Peyer's patch (tissue), 4 donors: ENCODE measurements around the gene MT1A.

Source experiments
- CTCF ChIP-seq, 6 experiments: fragments of 450-650 bp in 4 of 6; fragments of 200-600 bp in 2 of 6; sonication (generic) in 1 of 6; IDR thresholded peaks; one replicate each; pipeline ENCODE4 v1.5.1; 2017 to 2019; ENCODE audit warnings: antibody characterized with exemption in 6 of 6, mild to moderate bottlenecking in 3 of 6, moderate library complexity in 1 of 6
- POLR2A ChIP-seq, 2 donors: fragments of 450-650 bp; IDR thresholded peaks; one replicate each; pipeline ENCODE4 v1.5.1; 2017; ENCODE audit warnings: antibody characterized with exemption in 2 of 2, mild to moderate bottlenecking in 2 of 2, moderate library complexity in 2 of 2

GRCh38 chr16:56649271-56649670 lies 10.8 kb downstream of the MT1A start:
- TF ChIP-seq CTCF (IDR thresholded peaks at IDR 0.05) = no peak
- no peak for TF ChIP-seq POLR2A (IDR thresholded peaks at IDR 0.05)
